Subcutaneous adipose tissue (tissue), 4 donors: ENCODE measurements around the gene USP15. TPM values are rescaled to one million over a fixed set of nuclear protein-coding genes. Genes with fewer than 3 reads are reported as not detected.

Source experiments
- total RNA-seq, 4 donors: library from RNA; depleted of rRNA; stranded (reverse); fragments of >200 nt; gene quantifications; one replicate each; pipeline ENCODE4 v1.1.0, GENCODE V29; 2016
- TF ChIP-seq, protein P1 (sequence below): fragments of 450-650 bp; IDR thresholded peaks from one replicate; pipeline ENCODE4 v1.5.1; 2016; ENCODE audit warnings: low read depth, mild to moderate bottlenecking, control low read depth, antibody characterized with exemption, moderate library complexity

The USP15 gene
- total RNA-seq, 4 donors from 2014 or later = 88.5 to 288 (median 158) TPM

DNA sequence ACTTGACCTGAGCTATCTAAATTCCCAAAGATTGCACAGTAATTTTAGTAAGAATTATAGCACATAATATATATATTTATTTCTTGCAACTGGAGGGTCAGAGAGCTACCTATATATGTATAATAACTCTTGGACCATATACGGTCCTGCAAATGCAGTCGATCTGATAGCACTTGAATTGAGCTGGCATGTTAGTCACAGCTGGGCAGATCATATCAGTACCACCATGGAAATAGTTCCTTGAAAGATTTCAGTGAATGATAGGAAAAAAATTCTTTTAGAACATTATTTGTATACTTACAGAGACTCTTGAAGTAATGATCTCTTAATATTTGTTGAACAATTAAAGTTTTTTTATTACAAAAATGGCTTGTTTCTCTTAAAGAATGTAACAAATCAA is 111.9 kb downstream of the USP15 start:
- TF ChIP-seq, protein P1, sequence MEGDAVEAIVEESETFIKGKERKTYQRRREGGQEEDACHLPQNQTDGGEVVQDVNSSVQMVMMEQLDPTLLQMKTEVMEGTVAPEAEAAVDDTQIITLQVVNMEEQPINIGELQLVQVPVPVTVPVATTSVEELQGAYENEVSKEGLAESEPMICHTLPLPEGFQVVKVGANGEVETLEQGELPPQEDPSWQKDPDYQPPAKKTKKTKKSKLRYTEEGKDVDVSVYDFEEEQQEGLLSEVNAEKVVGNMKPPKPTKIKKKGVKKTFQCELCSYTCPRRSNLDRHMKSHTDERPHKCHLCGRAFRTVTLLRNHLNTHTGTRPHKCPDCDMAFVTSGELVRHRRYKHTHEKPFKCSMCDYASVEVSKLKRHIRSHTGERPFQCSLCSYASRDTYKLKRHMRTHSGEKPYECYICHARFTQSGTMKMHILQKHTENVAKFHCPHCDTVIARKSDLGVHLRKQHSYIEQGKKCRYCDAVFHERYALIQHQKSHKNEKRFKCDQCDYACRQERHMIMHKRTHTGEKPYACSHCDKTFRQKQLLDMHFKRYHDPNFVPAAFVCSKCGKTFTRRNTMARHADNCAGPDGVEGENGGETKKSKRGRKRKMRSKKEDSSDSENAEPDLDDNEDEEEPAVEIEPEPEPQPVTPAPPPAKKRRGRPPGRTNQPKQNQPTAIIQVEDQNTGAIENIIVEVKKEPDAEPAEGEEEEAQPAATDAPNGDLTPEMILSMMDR = no peak

DNA sequence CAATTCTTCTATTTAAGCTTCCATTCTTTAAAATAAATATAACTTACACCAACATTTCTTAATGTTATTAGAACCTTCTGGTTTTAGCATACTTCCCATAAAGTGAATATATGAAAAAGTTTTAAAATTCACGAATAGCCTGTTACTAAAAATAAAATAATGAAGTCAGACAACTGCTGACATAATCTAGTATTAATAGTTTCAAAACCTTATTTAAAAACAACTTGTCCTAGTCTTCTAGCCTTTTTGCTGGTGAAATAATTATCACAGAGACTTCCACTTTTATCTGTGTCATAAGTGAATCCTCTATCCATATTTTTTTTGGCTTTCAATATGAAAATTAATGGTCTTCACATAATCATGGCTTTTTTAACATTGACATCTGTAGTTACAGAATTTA is 112.6 kb downstream of the USP15 start:
- TF ChIP-seq, protein P1 = no peak

DNA sequence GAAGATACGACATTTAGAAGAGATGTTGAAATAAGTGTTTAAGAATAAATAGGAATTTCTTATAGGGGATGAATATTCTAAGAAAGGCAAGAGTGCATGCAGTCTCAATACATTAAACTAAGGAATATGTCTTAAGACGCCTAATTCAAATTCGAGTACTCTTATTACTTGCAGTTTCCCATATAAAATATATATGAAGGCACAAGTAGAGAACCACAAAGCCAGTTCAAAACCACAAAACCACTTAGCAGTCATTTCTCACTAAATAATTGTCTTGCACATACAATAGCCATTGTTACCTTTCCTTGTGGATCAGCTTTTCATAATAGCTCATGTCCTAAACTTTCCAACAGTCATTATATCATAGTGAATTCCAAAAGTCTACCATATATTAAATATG is 115.4 kb downstream of the USP15 start:
- TF ChIP-seq, protein P1 = no peak

DNA sequence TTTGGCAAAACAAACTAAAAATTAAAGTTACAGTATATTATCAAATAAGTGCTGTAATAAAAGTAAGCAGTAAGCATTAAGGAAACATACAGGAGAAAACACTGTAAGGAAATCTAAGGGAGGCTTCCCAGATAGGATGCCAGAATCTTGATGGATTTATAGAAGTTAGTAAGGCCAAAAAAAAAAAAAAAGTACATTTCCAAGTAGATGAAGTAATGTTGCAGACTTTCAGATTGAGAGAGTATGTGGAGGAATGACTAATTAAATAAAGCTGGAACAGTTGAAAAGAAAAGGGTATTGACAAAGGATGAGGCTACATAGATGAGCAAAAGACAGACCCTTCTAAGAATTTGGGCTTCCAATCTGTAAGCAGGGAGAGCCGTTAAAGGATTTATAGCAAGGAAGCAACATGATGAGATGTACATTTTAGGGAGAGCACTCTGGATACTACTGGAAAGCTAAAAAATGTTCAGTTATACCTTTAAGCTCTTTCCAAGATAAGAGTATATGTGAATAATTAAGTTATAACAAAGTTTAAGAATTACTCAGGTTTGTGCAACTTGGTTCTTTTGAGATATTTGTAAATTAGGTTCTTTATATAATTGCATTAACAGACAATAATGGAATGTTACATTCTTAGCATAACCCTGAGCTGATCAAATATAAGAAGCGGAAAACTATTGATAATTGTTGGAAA is 119.0 kb downstream of the USP15 start:
- TF ChIP-seq, protein P1 = no peak

DNA sequence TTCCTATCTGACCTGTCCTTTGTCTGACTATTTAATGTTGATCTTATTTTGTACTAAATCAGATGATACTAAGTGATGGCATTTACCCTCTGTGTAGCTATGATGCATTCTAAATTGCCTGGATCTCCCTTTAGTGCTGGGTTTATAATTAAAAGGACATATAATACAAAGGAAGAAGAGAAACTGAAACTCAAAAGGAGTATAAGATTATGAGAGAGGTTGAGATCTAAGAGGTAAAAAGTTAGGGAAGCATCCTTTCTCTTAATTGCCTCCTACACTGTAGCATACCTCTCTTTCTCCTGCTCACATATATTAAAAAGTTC is 119.5 kb downstream of the USP15 start:
- TF ChIP-seq, protein P1 = no peak

DNA sequence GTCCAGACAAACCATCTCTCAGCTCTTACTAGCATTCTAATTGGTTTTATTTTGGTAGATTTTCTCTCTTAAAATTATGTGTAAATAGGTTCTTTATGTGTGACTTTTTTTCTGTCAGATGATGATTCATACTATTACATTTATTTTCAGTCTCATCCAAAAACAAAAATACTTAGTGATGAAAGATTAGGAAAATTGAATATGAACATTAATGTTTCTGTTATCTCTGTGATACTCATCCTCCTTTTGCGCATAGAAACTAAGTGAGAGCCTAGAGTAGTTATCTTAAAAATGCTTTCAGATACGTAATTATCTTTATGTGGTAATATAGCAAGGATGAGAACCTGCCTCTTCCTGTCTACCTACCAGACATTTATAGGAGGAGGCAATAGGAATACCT is 122.3 kb downstream of the USP15 start:
- TF ChIP-seq, protein P1 = no peak

DNA sequence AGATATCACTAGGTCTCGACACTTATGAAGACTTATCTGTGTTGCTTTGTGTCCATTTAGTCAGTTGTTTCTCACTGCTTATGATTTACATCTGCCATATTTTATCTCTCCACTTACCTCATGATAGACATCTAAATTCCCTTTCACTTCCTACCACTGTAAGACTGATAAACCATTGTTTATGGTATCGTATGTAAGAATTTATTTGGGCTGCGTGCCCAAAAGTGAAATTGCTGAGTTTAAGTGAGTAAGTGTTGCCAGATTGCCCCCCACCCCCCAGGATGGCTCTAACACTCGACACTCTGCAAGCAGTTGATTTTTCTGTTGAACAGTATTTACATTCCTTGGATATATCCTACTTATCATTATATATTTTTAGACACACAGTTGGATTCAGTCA is 136.5 kb downstream of the USP15 start:
- TF ChIP-seq, protein P1 = no peak
